Esophagus muscularis mucosa (tissue), 4 donors: ENCODE data around the gene TRIM56. TPM values are rescaled to one million over a fixed set of nuclear protein-coding genes. Genes with fewer than 3 reads are reported as not detected.

Source experiments
- DNase-seq: peaks from one replicate; pipeline ENCODE4 v3.0.0-alpha.2; 2017; ENCODE audit errors: extremely low spot score
- H3K27ac ChIP-seq, 4 donors: fragments of 200-600 bp; sonication (generic); replicated peaks in 1 of 4; 1 replicate in 3 of 4; 2 replicates in 1 of 4; pipeline ENCODE4 v1.5.1; 2016 to 2019; ENCODE audit warnings: mild to moderate bottlenecking in 1 of 4
- H3K27me3 ChIP-seq, 4 donors: fragments of 200-600 bp; sonication (generic); one replicate each; pipeline versions ENCODE4 v1.5.1 to v1.6.0; 2016 to 2019
- H3K36me3 ChIP-seq, 4 donors: fragments of 200-600 bp; sonication (generic); one replicate each; pipeline ENCODE4 v1.5.1; 2016 to 2019
- H3K4me1 ChIP-seq, 4 donors: fragments of 200-600 bp; sonication (generic); one replicate each; pipeline ENCODE4 v1.5.1; 2016 to 2019
- H3K4me3 ChIP-seq, 4 donors: fragments of 200-600 bp; sonication (generic); 1 replicate in 2 of 4; 2 replicates in 2 of 4; pipeline ENCODE4 v1.5.1; 2016 to 2019; ENCODE audit warnings: mild to moderate bottlenecking in 4 of 4, moderate library complexity in 1 of 4
- H3K9me3 ChIP-seq, 4 donors: fragments of 200-600 bp; sonication (generic); 1 replicate in 3 of 4; 2 replicates in 1 of 4; pipeline ENCODE4 v1.5.1; 2016 to 2019
- CTCF ChIP-seq, 3 experiments: fragments of 200-600 bp in 2 of 3; fragments of 450-650 bp in 1 of 3; sonication (generic) in 2 of 3; IDR thresholded peaks; one replicate each; pipeline ENCODE4 v1.5.1; 2017 to 2019; ENCODE audit warnings: antibody characterized with exemption in 3 of 3, mild to moderate bottlenecking in 2 of 3, moderate library complexity in 1 of 3
- EP300 ChIP-seq: sonication (generic); formaldehyde crosslinking; IDR thresholded peaks from one replicate; pipeline ENCODE4 v1.6.1; 2017; ENCODE audit warnings: antibody characterized with exemption
- POLR2A ChIP-seq: fragments of 450-650 bp; IDR thresholded peaks from one replicate; pipeline ENCODE4 v1.6.1; 2017; ENCODE audit warnings: antibody characterized with exemption, moderate library complexity, mild to moderate bottlenecking, low read depth
- POLR2AphosphoS5 ChIP-seq, 2 donors: sonication (generic); formaldehyde crosslinking; IDR thresholded peaks; one replicate each; pipeline ENCODE4 v1.6.1; 2017; ENCODE audit warnings: antibody characterized with exemption in 2 of 2
- WGBS: methylation state at CpG from one replicate; pipeline ENCODE4 v1.1.5; 2018; 5-methylcytosine and 5-hydroxymethylcytosine counted together
- intact Hi-C: fragments of 100-400 bp; cut with DNase I; formaldehyde crosslinking; loops from one replicate; pipeline ENCODE4 v1.15.1; 2023
- total RNA-seq, 4 donors: library from RNA; depleted of rRNA; stranded (reverse); fragments of >200 nt; gene quantifications; one replicate each; pipeline versions ENCODE4 v1.1.0 to v1.2.1, GENCODE V29; 2016

The TRIM56 gene
- total RNA-seq, 4 donors from 2014 or later: 16.2 to 25.1 (median 22.9) TPM

GRCh38 chr7:101140339-101140699 is 55.0 kb downstream of the TRIM56 start:
- no peak overlapping the region for H3K27ac ChIP-seq
- DNase-seq: no peak
- no peak overlapping the region for H3K4me3 ChIP-seq
- no peaks in the 10 kb centered on the region for H3K9me3 ChIP-seq
- peaks cover 0 to 10% (median 0%) of the 10 kb centered on the region in 4 donors for H3K27me3 ChIP-seq
- peaks cover 13 to 24% (median 22%) of the 10 kb centered on the region in 4 donors for H3K4me1 ChIP-seq
- TF ChIP-seq POLR2A (no peak), POLR2AphosphoS5 (IDR thresholded peaks at IDR 0.05) (no peak), CTCF (IDR thresholded peaks at IDR 0.05) (no peak), EP300 (no peak)
- WGBS: 43% methylated on average over 3 of the region's 3 CpGs
- intact Hi-C loops: loop anchor here (5.0 to 10.0 kb wide), 2 partner anchors 54 to 142 kb away; no protein-coding TSS in a partner anchor
- H3K36me3 ChIP-seq: peaks cover 0 to 9% (median 2%) of the 10 kb centered on the region in 4 donors

GRCh38 chr7:101140746-101141382 is 55.6 kb downstream of the TRIM56 start:
- DNase-seq: no peak
- H3K27ac ChIP-seq: no peak overlapping the region
- H3K4me1 ChIP-seq: peaks cover 13 to 24% (median 22%) of the 10 kb centered on the region in 4 donors
- no peak for TF ChIP-seq EP300
- no peak for TF ChIP-seq POLR2AphosphoS5 (IDR thresholded peaks at IDR 0.05)
- no peak for TF ChIP-seq POLR2A
- TF ChIP-seq CTCF (IDR thresholded peaks at IDR 0.05): no peak
- peaks cover 0 to 11% (median 0%) of the 10 kb centered on the region in 4 donors for H3K27me3 ChIP-seq
- no peaks in the 10 kb centered on the region for H3K9me3 ChIP-seq
- H3K36me3 ChIP-seq: peaks cover 0 to 3% (median 0%) of the 10 kb centered on the region in 4 donors
- intact Hi-C loops: loop anchor here (5.0 to 10.0 kb wide), 2 partner anchors 54 to 141 kb away; no protein-coding TSS in a partner anchor
- WGBS: 89% methylated on average over 4 of the region's 4 CpGs
- H3K4me3 ChIP-seq: no peak overlapping the region

Other genes starting within 250 kb of the TRIM56 start
- 10 to 100 TPM; 15.0 to 26.0 (median 19.9) TPM for gene SLC12A9, start 232.8 kb upstream of the TRIM56 start, total RNA-seq
- gene TRIP6, start 218.1 kb upstream of the TRIM56 start, total RNA-seq: 10 to 100 TPM; 60.2 to 89.9 (median 81.2) TPM
- 10 to 100 TPM; 47.2 to 69.6 (median 61.7) TPM for gene SRRT, start 210.4 kb upstream of the TRIM56 start, total RNA-seq
- gene UFSP1, start 195.8 kb upstream of the TRIM56 start, total RNA-seq: 1 to 10 TPM; 2.1 to 8.7 (median 5.7) TPM
- gene ACHE, start 189.6 kb upstream of the TRIM56 start, total RNA-seq: 1 to 10 TPM; 2.5 to 4.6 (median 3.5) TPM
- gene MUC3A, start 135.9 kb upstream of the TRIM56 start, total RNA-seq: under 1 TPM in 2 of 4 donors, not detected in 2; under 0.01 to 0.23 TPM
- 1 to 10 TPM in 2 of 4 donors, not detected in 2; 1.1 to 2.5 TPM for gene MUC12, start 115.9 kb upstream of the TRIM56 start, total RNA-seq
- under 1 TPM in 1 of 4 donors, not detected in 3; 0.06 TPM for gene MUC17, start 65.4 kb upstream of the TRIM56 start, total RNA-seq
- gene SERPINE1, start 41.6 kb downstream of the TRIM56 start, total RNA-seq: 10 to 100 TPM in 2 of 4 donors, 1 to 10 TPM in 2; 9.4 to 54.2 (median 18.2) TPM
- gene AP1S1, start 69.0 kb downstream of the TRIM56 start, total RNA-seq: 10 to 100 TPM; 28.2 to 44.4 (median 35.5) TPM
- under 1 TPM in 3 of 4 donors, not detected in 1; 0.23 to 0.33 (median 0.26) TPM for gene VGF, start 80.1 kb downstream of the TRIM56 start, total RNA-seq
- gene NAT16, start 94.8 kb downstream of the TRIM56 start, total RNA-seq: not detected
- under 1 TPM in 1 of 4 donors, not detected in 3; 0.17 TPM for gene MOGAT3, start 115.6 kb downstream of the TRIM56 start, total RNA-seq
- gene PLOD3, start 132.1 kb downstream of the TRIM56 start, total RNA-seq: 10 to 100 TPM; 30.3 to 60.2 (median 50.1) TPM
- gene ZNHIT1, start 132.7 kb downstream of the TRIM56 start, total RNA-seq: 10 to 100 TPM; 60.6 to 86.7 (median 77.6) TPM
- gene CLDN15, start 152.3 kb downstream of the TRIM56 start, total RNA-seq: 1 to 10 TPM; 5.3 to 9.1 (median 6.4) TPM
- 100 to 1,000 TPM; 216 to 310 (median 295) TPM for gene FIS1, start 159.6 kb downstream of the TRIM56 start, total RNA-seq
- gene IFT22, start 236.3 kb downstream of the TRIM56 start, total RNA-seq: 10 to 100 TPM; 25.2 to 33.1 (median 28.5) TPM